GM23338 (cell line): Measurements from ENCODE around the gene PTK6. TPM values are rescaled to one million over a fixed set of nuclear protein-coding genes. Genes with fewer than 3 reads are reported as not detected.

Experiments
- ATAC-seq: fragments of 200-7000 bp; cut with Tn5 transposase; 3 replicates; pipeline ENCODE4 v1.9.1; 2020
- DNase-seq: peaks from one replicate; pipeline ENCODE4 v3.0.0-alpha.2; 2015; ENCODE audit warnings: low spot score
- H2AFZ ChIP-seq: fragments of 200-600 bp; sonication (generic); 2 replicates; pipeline ENCODE4 v1.8.0; 2016; ENCODE audit warnings: antibody characterized with exemption, mild to moderate bottlenecking, moderate library complexity
- H3F3A ChIP-seq: fragments of 200-600 bp; sonication (generic); replicated peaks from 2 replicates; pipeline ENCODE4 v1.8.0; 2017; ENCODE audit warnings: antibody characterized with exemption, mixed run types, low read depth
- H3K27ac ChIP-seq: fragments of 200-600 bp; sonication (generic); 2 replicates; pipeline ENCODE4 v1.6.1; 2016; ENCODE audit warnings: low read depth
- H3K27me3 ChIP-seq: fragments of 200-600 bp; sonication (generic); 2 replicates; pipeline ENCODE4 v1.8.0; 2016; ENCODE audit warnings: mild to moderate bottlenecking, mixed run types, moderate library complexity; ENCODE audit not compliant: insufficient read depth
- H3K36me3 ChIP-seq: fragments of 200-600 bp; sonication (generic); 2 replicates; pipeline ENCODE4 v1.8.0; 2016; ENCODE audit warnings: mild to moderate bottlenecking; ENCODE audit not compliant: insufficient read depth
- H3K4me1 ChIP-seq: fragments of 200-600 bp; sonication (generic); 2 replicates; pipeline ENCODE4 v1.8.0; 2016; ENCODE audit warnings: mild to moderate bottlenecking, moderate library complexity; ENCODE audit not compliant: insufficient read depth
- H3K4me2 ChIP-seq: fragments of 200-600 bp; sonication (generic); 2 replicates; pipeline ENCODE4 v1.7.1; 2017; ENCODE audit warnings: mixed run types
- H3K4me3 ChIP-seq: fragments of 200-600 bp; sonication (generic); 2 replicates; pipeline ENCODE4 v1.6.1; 2016; ENCODE audit warnings: mixed run types
- H3K79me2 ChIP-seq: fragments of 200-600 bp; sonication (generic); replicated peaks from 2 replicates; pipeline ENCODE4 v1.8.0; 2017; ENCODE audit warnings: mild to moderate bottlenecking; ENCODE audit not compliant: insufficient read depth
- H3K9me2 ChIP-seq: fragments of 200-600 bp; sonication (generic); 2 replicates; pipeline ENCODE4 v1.8.0; 2017; ENCODE audit not compliant: insufficient read depth
- H4K20me1 ChIP-seq: fragments of 200-600 bp; sonication (generic); replicated peaks from 2 replicates; pipeline ENCODE4 v1.8.0; 2017; ENCODE audit warnings: mild to moderate bottlenecking; ENCODE audit not compliant: insufficient read depth
- H3K27ac Mint-ChIP-seq: 2 replicates; pipeline ENCODE4 v1.8.0; 2020; ENCODE audit warnings: inconsistent platforms, mild to moderate bottlenecking, moderate library complexity, mixed read lengths
- H3K27me3 Mint-ChIP-seq: 3 replicates; pipeline ENCODE4 v1.8.0; 2022; ENCODE audit warnings: low read depth, mild to moderate bottlenecking, moderate library complexity, mixed read lengths, inconsistent platforms; ENCODE audit not compliant: insufficient read depth, poor library complexity
- H3K36me3 Mint-ChIP-seq: 3 replicates; pipeline ENCODE4 v1.8.0; 2021; ENCODE audit warnings: low read depth, mild to moderate bottlenecking, inconsistent platforms, moderate library complexity, mixed read lengths
- H3K4me1 Mint-ChIP-seq: 3 replicates; pipeline ENCODE4 v1.8.0; 2020; ENCODE audit warnings: mild to moderate bottlenecking, inconsistent platforms, mixed read lengths
- H3K4me3 Mint-ChIP-seq: 3 replicates; pipeline ENCODE4 v1.8.0; 2021; ENCODE audit warnings: moderate library complexity, mild to moderate bottlenecking, inconsistent platforms, mixed read lengths
- H3K9me3 Mint-ChIP-seq: 3 replicates; pipeline ENCODE4 v1.8.0; 2020; ENCODE audit warnings: moderate library complexity, mild to moderate bottlenecking, inconsistent platforms, mixed read lengths
- CREB1 ChIP-seq: fragments of 250-450 bp; sonication (Bioruptor Pico); IDR thresholded peaks from 2 replicates; pipeline ENCODE4 v1.5.0; 2020; ENCODE audit warnings: low read depth, mild to moderate bottlenecking, moderate library complexity
- CTCF ChIP-seq, 2 experiments: fragments of 200-600 bp in 1 of 2; sonication (generic) in 1 of 2; conservative IDR thresholded peaks; 2 replicates each; pipeline versions ENCODE4 v1.5.1 to v1.6.1; 2016 to 2017; ENCODE audit warnings: antibody characterized with exemption in 2 of 2, low read depth in 2 of 2, mild to moderate bottlenecking in 2 of 2, moderate library complexity in 1 of 2
- JUNB ChIP-seq: IDR thresholded peaks from one replicate; pipeline ENCODE4 v1.6.1; 2016; ENCODE audit warnings: antibody characterized with exemption; ENCODE audit not compliant: unreplicated experiment
- NANOG ChIP-seq: IDR thresholded peaks from 2 replicates; pipeline ENCODE4 v1.6.1; 2016; ENCODE audit warnings: antibody characterized with exemption, borderline replicate concordance
- POLR2AphosphoS5 ChIP-seq: IDR thresholded peaks from 2 replicates; pipeline ENCODE4 v1.6.1; 2016; ENCODE audit warnings: antibody characterized with exemption, low read depth
- REST ChIP-seq: IDR thresholded peaks from one replicate; pipeline ENCODE4 v1.6.1; 2018; ENCODE audit warnings: antibody characterized with exemption; ENCODE audit not compliant: unreplicated experiment
- STAT1 ChIP-seq: IDR thresholded peaks from one replicate; pipeline ENCODE4 v1.6.1; 2016; ENCODE audit warnings: antibody characterized with exemption; ENCODE audit not compliant: unreplicated experiment
- ZNF114 ChIP-seq: fragments of 250-450 bp; sonication (Bioruptor Pico); IDR thresholded peaks from 2 replicates; pipeline ENCODE4 v1.5.0; 2020; ENCODE audit warnings: mild to moderate bottlenecking, moderate library complexity
- ZNF331 ChIP-seq: fragments of 250-450 bp; sonication (Bioruptor Pico); IDR thresholded peaks from 2 replicates; pipeline ENCODE4 v1.5.0; 2020; ENCODE audit warnings: low read depth, mild to moderate bottlenecking, moderate library complexity
- polyA plus RNA-seq: library from polyadenylated mRNA; unstranded; fragments of >200 nt; fragmentation: Nextera tagmentation; extraction: Ambion mirVana; gene quantifications from 2 replicates; pipeline ENCODE4 v1.2.1, GENCODE V29; 2016
- total RNA-seq: library from RNA; depleted of rRNA; stranded (reverse); fragments of >200 nt; shearing (Covaris generic); gene quantifications from 2 replicates; pipeline ENCODE4 v1.2.3, GENCODE V29; 2014

Gene PTK6
- total and polyA plus RNA-seq, 2 experiments from 2014 or later = 0.28 TPM; not detected in 1

GRCh38 chr20:63563225-63563935 lies 26.2 kb upstream of the PTK6 start (continued):
- TF ChIP-seq STAT1 (no peak), REST (no peak), ZNF331 (CRISPR knock-in tag) (no peak), CTCF (conservative IDR thresholded peaks at IDR 0.05; ENCODE audit: low read depth in 2 of 2) (no peak), CREB1 (CRISPR knock-in tag) (no peak), JUNB (no peak), NANOG (no peak), ZNF114 (CRISPR knock-in tag) (no peak)

- ATAC-seq = no peak
- no peaks in the 10 kb centered on the region for H3K79me2 ChIP-seq
- Mint-ChIP-seq H3K27ac (no peak overlapping the region), H3K4me3 (no peak overlapping the region), H3K9me3 (peaks cover 4% of the 10 kb centered on the region; the same call in 2 of the 3 replicates), H3K27me3 (no peaks in the 10 kb centered on the region), H3K4me1 (no peaks in the 10 kb centered on the region), H3K36me3 (peaks cover 3% of the 10 kb centered on the region; the same call in 1 of the 3 replicates)
- H3K9me2 ChIP-seq = no peaks in the 10 kb centered on the region
- H3K4me1 ChIP-seq = no peaks in the 10 kb centered on the region
- no peak overlapping the region for H3K4me3 ChIP-seq
- H3K27ac ChIP-seq = no peak overlapping the region
- H4K20me1 ChIP-seq = no peaks in the 10 kb centered on the region
- no peaks in the 10 kb centered on the region for H3K36me3 ChIP-seq
- H3K4me2 ChIP-seq = no peak overlapping the region
- no peak overlapping the region for H2AFZ ChIP-seq
- DNase-seq = no peak
- no peaks in the 10 kb centered on the region for H3K27me3 ChIP-seq
- no peaks in the 10 kb centered on the region for H3F3A ChIP-seq
- TF ChIP-seq CREB1 (CRISPR knock-in tag) = no peak
- TF ChIP-seq ZNF114 (CRISPR knock-in tag) = no peak
- no peak for TF ChIP-seq REST
- no peak for TF ChIP-seq CTCF (conservative IDR thresholded peaks at IDR 0.05; ENCODE audit: low read depth in 2 of 2)
- no peak for TF ChIP-seq ZNF331 (CRISPR knock-in tag)
- TF ChIP-seq JUNB = no peak
- no peak for TF ChIP-seq POLR2AphosphoS5
- no peak for TF ChIP-seq NANOG
These were observed 25.5 kb upstream of the PTK6 start for GRCh38 chr20:63562461-63563224.
